ENCODE measurements around the gene IL1RAPL2.

IL1RAPL2 gene

GRCh38 chrX:105228602-105229001 lies 662.6 kb downstream of the IL1RAPL2 start:
- Histone ChIP-seq H3K4me3 (ENCODE audit: low read depth, low read length) (no peak overlapping the region), H3K4me1 (ENCODE audit: control insufficient read depth, insufficient read depth, low read length) (no peaks in the 10 kb centered on the region), H3K36me3 (ENCODE audit: control insufficient read depth in 2 of 2, insufficient read depth in 1 of 2, low read length in 2 of 2) (no peaks in the 10 kb centered on the region), H3K9me3 (ENCODE audit: control insufficient read depth, insufficient read depth, low read depth, low read length) (no peaks in the 10 kb centered on the region), H3K27ac (ENCODE audit: extremely low read depth, low read depth, low read length) (no peak overlapping the region)
- no peak for TF ChIP-seq ZNF473 (tag by site-specific recombination; IDR thresholded peaks at IDR 0.05)
- TF ChIP-seq ZNF133 (tag by site-specific recombination; IDR thresholded peaks at IDR 0.05), result no peak
- CTCF ChIA-PET, result no interaction called here
- POLR2A ChIA-PET, result no interaction called here

DNA sequence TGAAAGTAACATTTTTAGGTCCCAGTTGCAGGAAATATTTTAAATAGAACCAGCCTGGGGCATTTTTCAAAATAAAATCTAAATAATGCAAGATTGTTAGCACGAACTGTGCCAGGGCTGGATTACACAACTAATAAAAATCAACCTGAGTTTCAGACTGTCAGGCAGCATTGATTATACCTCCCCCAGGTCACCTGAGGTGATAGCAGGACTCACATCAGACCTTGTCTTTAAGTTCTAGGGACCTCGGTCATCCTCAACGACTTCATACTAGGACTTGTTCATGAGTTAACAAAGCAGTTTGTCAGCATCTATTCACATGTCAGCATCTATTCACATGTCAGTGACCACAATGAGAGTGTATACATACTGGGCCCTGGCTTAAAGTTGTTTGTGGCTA lies 663.1 kb downstream of the IL1RAPL2 start:
- TF ChIP-seq ZNF292 (tag by site-specific recombination; IDR thresholded peaks at IDR 0.05; ENCODE audit: borderline replicate concordance, low read depth), result no peak
- TF ChIP-seq ZNF792 (tag by site-specific recombination; IDR thresholded peaks at IDR 0.05), result no peak
- TF ChIP-seq, protein P1, sequence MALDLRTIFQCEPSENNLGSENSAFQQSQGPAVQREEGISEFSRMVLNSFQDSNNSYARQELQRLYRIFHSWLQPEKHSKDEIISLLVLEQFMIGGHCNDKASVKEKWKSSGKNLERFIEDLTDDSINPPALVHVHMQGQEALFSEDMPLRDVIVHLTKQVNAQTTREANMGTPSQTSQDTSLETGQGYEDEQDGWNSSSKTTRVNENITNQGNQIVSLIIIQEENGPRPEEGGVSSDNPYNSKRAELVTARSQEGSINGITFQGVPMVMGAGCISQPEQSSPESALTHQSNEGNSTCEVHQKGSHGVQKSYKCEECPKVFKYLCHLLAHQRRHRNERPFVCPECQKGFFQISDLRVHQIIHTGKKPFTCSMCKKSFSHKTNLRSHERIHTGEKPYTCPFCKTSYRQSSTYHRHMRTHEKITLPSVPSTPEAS (tag by site-specific recombination; IDR thresholded peaks at IDR 0.05), result no peak
- TF ChIP-seq MEIS1 (CRISPR knock-in tag; IDR thresholded peaks at IDR 0.05; ENCODE audit: borderline replicate concordance), result no peak
- TF ChIP-seq FEZF1 (tag by site-specific recombination; IDR thresholded peaks at IDR 0.05), result no peak
- no peak for TF ChIP-seq GFI1B (tag by site-specific recombination; IDR thresholded peaks at IDR 0.05)
- no peak for TF ChIP-seq HIC1 (tag by site-specific recombination; IDR thresholded peaks at IDR 0.05)
- TF ChIP-seq ZNF350 (tag by site-specific recombination; IDR thresholded peaks at IDR 0.05), result no peak
- no peak for TF ChIP-seq MZF1 (tag by site-specific recombination; IDR thresholded peaks at IDR 0.05; ENCODE audit: borderline replicate concordance)
- no peak for TF ChIP-seq ELK4 (IDR thresholded peaks at IDR 0.05; ENCODE audit: borderline replicate concordance, low read depth, low read length)
- no peak for TF ChIP-seq ZNF221 (tag by site-specific recombination; IDR thresholded peaks at IDR 0.05; ENCODE audit: borderline replicate concordance)
- TF ChIP-seq BCL11A (tag by site-specific recombination; IDR thresholded peaks at IDR 0.05; ENCODE audit: low read depth), result no peak
- no peak for TF ChIP-seq ZNF548 (tag by site-specific recombination; IDR thresholded peaks at IDR 0.05)
- no peak for TF ChIP-seq RBAK (tag by site-specific recombination; IDR thresholded peaks at IDR 0.05)
- TF ChIP-seq PRDM1 (tag by site-specific recombination; IDR thresholded peaks at IDR 0.05), result no peak
- no peak for TF ChIP-seq EGR2 (tag by site-specific recombination; IDR thresholded peaks at IDR 0.05; ENCODE audit: low read depth)
- no peak for TF ChIP-seq TRIM28 (IDR thresholded peaks at IDR 0.05; ENCODE audit: borderline replicate concordance, low read length)
- TF ChIP-seq, protein P2, sequence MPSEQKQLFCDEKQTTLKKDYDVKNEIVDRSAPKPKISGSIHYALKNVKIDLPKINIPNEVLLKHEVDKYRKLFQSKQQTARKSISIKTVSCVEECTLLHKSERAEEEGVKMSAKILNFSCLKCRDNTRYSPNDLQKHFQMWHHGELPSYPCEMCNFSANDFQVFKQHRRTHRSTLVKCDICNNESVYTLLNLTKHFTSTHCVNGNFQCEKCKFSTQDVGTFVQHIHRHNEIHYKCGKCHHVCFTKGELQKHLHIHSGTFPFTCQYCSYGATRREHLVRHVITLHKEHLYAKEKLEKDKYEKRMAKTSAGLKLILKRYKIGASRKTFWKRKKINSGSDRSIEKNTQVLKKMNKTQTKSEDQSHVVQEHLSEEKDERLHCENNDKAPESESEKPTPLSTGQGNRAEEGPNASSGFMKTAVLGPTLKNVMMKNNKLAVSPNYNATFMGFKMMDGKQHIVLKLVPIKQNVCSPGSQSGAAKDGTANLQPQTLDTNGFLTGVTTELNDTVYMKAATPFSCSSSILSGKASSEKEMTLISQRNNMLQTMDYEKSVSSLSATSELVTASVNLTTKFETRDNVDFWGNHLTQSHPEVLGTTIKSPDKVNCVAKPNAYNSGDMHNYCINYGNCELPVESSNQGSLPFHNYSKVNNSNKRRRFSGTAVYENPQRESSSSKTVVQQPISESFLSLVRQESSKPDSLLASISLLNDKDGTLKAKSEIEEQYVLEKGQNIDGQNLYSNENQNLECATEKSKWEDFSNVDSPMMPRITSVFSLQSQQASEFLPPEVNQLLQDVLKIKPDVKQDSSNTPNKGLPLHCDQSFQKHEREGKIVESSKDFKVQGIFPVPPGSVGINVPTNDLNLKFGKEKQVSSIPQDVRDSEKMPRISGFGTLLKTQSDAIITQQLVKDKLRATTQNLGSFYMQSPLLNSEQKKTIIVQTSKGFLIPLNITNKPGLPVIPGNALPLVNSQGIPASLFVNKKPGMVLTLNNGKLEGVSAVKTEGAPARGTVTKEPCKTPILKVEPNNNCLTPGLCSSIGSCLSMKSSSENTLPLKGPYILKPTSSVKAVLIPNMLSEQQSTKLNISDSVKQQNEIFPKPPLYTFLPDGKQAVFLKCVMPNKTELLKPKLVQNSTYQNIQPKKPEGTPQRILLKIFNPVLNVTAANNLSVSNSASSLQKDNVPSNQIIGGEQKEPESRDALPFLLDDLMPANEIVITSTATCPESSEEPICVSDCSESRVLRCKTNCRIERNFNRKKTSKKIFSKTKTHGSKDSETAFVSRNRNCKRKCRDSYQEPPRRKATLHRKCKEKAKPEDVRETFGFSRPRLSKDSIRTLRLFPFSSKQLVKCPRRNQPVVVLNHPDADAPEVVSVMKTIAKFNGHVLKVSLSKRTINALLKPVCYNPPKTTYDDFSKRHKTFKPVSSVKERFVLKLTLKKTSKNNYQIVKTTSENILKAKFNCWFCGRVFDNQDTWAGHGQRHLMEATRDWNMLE (tag by site-specific recombination; conservative IDR thresholded peaks at IDR 0.05; ENCODE audit: low read depth), result no peak
- Histone ChIP-seq H3K27ac (ENCODE audit: extremely low read depth, low read depth, low read length) (no peak overlapping the region), H3K36me3 (ENCODE audit: control insufficient read depth in 2 of 2, insufficient read depth in 1 of 2, low read length in 2 of 2) (no peaks in the 10 kb centered on the region), H3K9me3 (ENCODE audit: control insufficient read depth, insufficient read depth, low read depth, low read length) (no peaks in the 10 kb centered on the region), H3K4me1 (ENCODE audit: control insufficient read depth, insufficient read depth, low read length) (no peaks in the 10 kb centered on the region), H3K4me3 (ENCODE audit: low read depth, low read length) (no peak overlapping the region)
- ChIA-PET POLR2A (no interaction called here), CTCF (no interaction called here)

All from HEK293 (cell line).